Breast epithelium (tissue), 3 donors: Measurements from ENCODE around the gene RGS16.

Experiments
- CTCF ChIP-seq, 3 donors: fragments of 450-650 bp; IDR thresholded peaks; one replicate each; pipeline ENCODE4 v1.5.1; 2016 to 2017; ENCODE audit warnings: antibody characterized with exemption in 3 of 3, mild to moderate bottlenecking in 3 of 3, moderate library complexity in 3 of 3
- POLR2A ChIP-seq: fragments of 450-650 bp; IDR thresholded peaks from one replicate; pipeline ENCODE4 v1.6.1; 2016; ENCODE audit warnings: antibody characterized with exemption, mild to moderate bottlenecking, moderate library complexity
- POLR2AphosphoS5 ChIP-seq, 3 donors: sonication (generic); formaldehyde crosslinking; IDR thresholded peaks; one replicate each; pipeline ENCODE4 v1.6.1; 2017; ENCODE audit warnings: antibody characterized with exemption in 3 of 3

- no peak for TF ChIP-seq POLR2A
- no peak for TF ChIP-seq CTCF (IDR thresholded peaks at IDR 0.05)
- no peak for TF ChIP-seq POLR2AphosphoS5 (IDR thresholded peaks at IDR 0.05)
Measured at GRCh38 chr1:182631053-182631677, 27.0 kb upstream of the RGS16 start.
